GM12892 (cell line): ENCODE results near the gene ZNF503. TPM values are rescaled to one million over a fixed set of nuclear protein-coding genes. Genes with fewer than 3 reads are reported as not detected.
A peak's percentile ranks its signal among the peaks of the same experiment; 100 is the strongest.

Experiments used
- DNase-seq: peaks from one replicate; pipeline ENCODE4 v3.0.0; 2011; ENCODE audit not compliant: insufficient read length
- FAIRE-seq: peaks from 2 replicates; lab custom pipeline; 2011; peaks lifted over from hg19 to GRCh38; lab: Jason Lieb, UNC
- POLR2A ChIP-seq: IDR thresholded peaks from 2 replicates; pipeline ENCODE4 v1.6.1; 2011; ENCODE audit warnings: low read depth, low read length, control low read depth
- POLR2AphosphoS5 ChIP-seq: IDR thresholded peaks from 2 replicates; pipeline ENCODE4 v1.6.1; 2011; ENCODE audit warnings: low read depth, low read length, control low read depth
- TAF1 ChIP-seq: IDR thresholded peaks from 2 replicates; pipeline ENCODE4 v1.6.1; 2011; ENCODE audit warnings: low read depth, mild to moderate bottlenecking, control low read depth, low read length, borderline replicate concordance
- polyA plus RNA-seq: library from polyadenylated mRNA; unstranded; fragments of >200 nt; gene quantifications from one replicate; pipeline ENCODE4 v1.2.1, GENCODE V29; 2012; ENCODE audit warnings: missing spikeins, inconsistent platforms; ENCODE audit not compliant: missing spikeins

ZNF503 gene, protein sequence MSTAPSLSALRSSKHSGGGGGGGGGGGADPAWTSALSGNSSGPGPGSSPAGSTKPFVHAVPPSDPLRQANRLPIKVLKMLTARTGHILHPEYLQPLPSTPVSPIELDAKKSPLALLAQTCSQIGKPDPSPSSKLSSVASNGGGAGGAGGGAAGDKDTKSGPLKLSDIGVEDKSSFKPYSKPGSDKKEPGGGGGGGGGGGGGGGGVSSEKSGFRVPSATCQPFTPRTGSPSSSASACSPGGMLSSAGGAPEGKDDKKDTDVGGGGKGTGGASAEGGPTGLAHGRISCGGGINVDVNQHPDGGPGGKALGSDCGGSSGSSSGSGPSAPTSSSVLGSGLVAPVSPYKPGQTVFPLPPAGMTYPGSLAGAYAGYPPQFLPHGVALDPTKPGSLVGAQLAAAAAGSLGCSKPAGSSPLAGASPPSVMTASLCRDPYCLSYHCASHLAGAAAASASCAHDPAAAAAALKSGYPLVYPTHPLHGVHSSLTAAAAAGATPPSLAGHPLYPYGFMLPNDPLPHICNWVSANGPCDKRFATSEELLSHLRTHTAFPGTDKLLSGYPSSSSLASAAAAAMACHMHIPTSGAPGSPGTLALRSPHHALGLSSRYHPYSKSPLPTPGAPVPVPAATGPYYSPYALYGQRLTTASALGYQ
- not detected for polyA plus RNA-seq

DNA sequence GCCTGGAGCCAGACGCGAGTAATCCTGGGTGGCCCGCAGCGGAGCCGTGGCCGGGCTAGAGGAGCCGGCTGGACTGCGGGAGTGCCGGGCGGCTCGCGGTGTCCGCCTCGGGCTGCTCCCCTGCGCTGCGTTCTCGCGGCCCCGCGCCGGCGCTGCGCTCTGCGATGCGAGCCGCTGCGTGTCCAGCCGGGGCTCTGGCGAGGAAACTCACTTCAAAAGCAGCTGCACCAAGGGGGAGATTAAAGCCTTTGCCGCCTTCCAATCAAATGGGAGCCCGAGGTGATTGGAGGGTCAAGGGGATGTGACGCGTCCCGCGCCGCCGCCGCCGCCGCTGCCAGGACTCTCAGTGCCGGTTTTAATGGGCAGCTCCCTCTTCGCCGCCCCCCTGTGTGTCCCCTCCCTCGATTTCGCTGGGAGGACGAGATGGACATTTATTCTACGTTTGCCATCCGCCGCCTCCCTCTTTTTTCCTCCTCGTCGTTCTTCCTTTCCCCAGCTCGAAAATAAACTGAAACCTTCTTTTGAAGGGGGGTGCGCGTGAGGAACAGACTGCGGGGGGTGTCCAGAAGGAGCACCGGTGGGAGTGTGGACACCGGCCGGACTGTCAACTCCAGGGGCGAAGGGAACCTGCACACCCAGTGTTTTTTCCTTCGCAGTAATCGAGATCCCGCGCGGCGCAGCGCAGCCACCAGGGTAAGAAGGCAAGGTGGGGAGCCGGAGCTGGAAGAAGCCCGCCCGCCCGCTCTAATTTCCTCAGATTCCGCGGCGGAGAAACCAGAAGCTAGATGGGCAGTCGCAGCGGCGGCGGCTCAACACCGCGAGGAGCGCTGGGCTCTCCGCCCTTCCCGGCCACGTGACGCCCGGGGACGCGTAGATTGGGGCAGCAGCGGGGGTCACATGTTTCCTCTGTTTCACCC lies at the start of gene ZNF503:
Gene ZNF503, minus strand, starts transcription at position 196 of the 917 bp plus-strand sequence. CDS start 345 bp downstream, outside the sequence.
- FAIRE-seq (no peak), DNase-seq (peak; percentile 48)

DNA sequence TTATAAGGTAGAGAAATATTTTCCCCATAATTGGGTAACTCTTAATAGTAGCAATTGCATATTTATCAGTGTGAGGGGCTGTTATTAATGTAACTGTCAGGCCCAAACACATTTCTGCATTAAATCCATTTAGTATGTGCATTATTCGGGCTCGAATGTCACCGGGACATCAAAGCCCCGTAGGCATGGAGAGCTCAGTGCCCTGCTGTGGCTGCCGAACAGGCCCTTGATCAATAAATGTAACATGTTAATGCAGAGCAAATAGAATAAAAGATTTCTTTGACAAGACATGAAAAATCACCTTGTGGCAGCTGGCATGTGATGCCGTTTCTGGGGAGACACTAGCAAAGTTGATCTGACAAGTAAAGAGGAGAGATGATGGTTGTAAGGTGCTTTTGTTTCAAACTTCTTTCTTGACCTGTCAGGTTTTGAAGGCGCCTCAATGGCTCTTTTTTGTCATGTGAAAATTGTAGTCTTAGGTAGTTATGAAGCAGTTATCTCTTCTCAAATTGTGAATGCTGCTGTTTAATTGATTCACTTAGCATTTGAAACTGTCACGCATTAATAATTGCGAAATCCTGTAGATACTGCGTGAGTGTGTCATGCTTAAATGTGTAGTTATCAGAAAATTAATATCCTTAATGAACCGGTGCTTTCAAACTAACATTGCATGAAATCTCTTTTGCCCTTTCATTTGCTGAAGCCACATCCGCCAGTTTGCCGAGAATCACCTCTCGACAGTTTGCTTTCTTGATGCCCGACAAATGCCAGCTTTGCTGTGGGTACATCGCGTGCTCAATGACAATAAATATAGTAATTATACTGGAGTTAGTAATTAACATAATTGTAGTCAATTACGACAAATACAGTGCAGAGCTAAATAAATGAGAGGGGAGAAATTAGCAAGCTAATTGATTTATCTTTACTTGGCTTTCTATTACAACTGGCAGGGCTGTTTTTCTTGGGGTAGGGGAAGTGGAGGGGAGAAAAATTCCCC lies 49.4 kb upstream of the ZNF503 start:
- no peak for TF ChIP-seq TAF1
- no peak for TF ChIP-seq POLR2AphosphoS5
- no peak for TF ChIP-seq POLR2A
- DNase-seq = no peak
- FAIRE-seq = no peak

More for the DNA sequence above, at the start of gene ZNF503:
- TF ChIP-seq POLR2AphosphoS5 (no peak), POLR2A (no peak), TAF1 (no peak)

DNA sequence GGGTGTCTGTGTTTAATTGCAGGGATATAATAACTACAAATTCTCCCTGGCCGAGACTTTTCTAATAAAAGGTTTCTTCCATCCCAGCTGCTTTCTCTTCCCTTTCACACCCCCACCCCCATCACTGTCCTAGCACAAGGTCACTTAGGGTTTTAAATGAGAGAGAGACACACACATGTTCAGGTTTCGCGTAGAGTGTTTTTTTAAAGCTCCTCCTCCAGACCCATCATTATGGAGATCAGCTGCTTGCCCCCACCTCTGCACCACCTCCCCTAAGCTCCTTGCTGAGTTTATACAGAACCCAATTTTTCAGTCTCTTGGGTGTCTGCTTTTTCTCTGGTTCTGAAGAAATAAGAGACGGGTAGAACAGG lies 48.5 kb upstream of the ZNF503 start:
- DNase-seq (no peak), FAIRE-seq (no peak)
- TF ChIP-seq POLR2AphosphoS5 (no peak), POLR2A (no peak), TAF1 (no peak)

DNA sequence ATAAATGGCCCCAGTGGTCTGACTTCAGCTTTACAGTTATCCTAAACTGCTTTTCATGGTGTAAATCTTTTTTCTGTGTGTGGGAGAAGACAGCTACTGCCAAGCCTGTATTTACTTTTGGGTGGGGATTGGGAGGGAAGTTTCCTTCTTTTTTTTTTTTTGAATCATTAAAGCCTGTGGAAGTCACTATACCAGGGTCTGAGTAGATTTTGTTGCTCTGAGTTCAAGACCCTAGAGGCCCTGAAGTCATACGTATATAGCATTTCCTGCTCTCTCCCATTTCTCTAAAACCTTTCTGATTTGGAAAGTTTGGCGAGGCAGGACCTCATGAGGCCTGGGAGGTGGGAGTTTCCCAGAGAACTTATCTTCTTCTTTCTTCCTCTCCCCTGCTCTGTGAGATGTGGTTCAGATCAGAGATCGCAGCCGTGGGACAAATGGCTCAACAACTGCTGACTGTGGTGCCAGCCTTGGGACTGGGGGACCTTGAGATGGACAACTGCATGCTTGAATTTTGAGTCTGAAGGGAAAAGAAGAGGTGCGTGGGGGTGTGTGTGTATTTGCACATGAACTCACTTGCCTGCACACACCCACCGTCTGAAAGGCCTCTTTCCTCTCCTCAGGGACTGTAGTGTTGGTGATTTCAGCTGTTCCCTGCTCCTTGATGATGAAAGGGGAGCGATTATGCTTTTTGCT lies 48.0 kb upstream of the ZNF503 start:
- TF ChIP-seq POLR2A (no peak), POLR2AphosphoS5 (no peak), TAF1 (no peak)
- no peak for FAIRE-seq
- DNase-seq = no peak

DNA sequence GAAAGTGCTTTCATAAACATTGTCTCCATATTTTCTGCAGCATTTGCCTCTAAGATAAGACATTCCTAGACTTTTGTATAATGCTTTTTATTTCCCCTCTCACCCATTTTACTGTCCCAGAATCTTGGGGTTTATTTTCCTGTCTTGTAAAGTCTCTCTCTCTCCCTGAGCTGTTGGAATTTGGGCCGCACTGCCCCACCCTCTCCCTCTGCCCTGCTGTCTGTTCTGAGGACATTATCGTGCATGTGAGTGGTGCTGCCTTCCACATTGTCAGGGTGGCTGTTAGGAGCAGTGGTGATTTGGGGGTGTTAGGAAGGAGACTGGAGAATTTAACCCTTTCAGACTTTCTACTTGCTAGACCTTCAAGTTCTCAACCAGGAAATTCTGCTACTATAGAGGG lies 46.6 kb upstream of the ZNF503 start:
- no peak for FAIRE-seq
- DNase-seq = no peak

DNA sequence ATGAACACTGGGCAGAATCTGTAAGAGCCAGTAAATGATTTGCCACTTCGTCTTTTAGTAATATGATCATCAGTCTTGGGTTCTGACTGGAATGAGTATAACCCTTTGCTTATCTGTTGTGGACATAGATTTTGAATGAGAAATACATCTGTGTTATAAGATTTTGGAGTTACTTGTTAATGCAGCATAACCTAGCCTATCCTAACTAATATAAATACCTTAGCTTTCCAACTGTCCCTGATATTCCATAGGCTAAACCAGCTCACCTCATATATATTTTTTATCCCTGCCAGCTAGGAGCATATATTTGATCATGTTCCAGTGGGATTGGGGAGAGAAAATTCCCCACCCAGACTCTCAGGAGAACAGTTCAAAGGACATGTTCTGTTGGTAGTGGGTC lies 44.9 kb upstream of the ZNF503 start:
- no peak for DNase-seq
- FAIRE-seq = no peak
- TF ChIP-seq TAF1 (no peak), POLR2A (no peak), POLR2AphosphoS5 (no peak)

More for the DNA sequence above, 46.6 kb upstream of the ZNF503 start:
- no peak for TF ChIP-seq POLR2AphosphoS5
- no peak for TF ChIP-seq TAF1
- TF ChIP-seq POLR2A = no peak

DNA sequence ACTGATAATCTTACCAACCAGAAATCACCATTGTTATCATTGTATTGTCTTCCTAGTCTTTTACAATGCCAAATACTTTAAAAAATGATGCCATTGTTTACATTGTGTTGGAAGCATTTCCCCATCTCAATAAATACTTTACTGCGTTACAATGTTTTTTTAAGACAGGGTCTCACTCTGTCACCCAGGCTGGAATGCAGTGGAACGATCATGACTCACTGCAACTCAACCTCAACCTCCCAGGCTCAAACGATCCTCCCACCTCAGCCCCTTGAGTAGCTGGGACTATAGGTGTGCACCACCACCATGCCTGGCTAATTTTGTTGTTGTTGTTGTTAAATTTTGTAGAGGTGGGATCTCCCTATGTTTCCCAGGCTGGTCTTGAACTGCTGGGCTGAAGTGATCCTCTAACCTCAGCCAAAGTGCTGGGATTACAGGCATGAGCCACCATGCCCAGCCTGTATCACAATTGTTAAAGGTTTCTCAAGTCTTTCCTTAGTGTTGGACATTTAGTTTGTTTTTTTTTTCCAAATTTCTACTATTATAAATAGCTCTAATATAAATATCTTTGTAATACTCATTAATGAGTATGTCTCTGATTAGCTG lies 43.3 kb upstream of the ZNF503 start:
- FAIRE-seq = no peak
- TF ChIP-seq POLR2A (no peak), POLR2AphosphoS5 (no peak), TAF1 (no peak)
- no peak for DNase-seq

DNA sequence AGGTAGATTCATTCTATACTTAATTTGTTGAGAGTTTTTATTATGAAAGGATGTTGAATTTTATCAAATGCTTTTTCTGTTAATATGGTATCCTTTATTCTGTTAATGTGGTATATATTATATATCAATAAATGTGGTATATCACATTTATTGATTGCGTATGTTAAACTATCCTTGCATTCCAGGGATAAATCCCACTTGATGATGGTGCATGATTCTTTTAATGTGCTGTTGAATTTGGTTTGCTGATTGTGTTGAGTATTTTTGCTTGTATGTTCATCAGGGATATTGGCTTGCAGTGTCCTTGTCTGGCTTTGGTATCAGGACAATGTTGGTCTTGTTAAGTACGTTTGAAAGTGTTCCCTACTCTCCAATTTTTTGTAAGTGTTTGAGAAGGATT lies 41.8 kb upstream of the ZNF503 start:
- no peak for TF ChIP-seq TAF1
- no peak for TF ChIP-seq POLR2AphosphoS5
- no peak for TF ChIP-seq POLR2A
- FAIRE-seq (no peak), DNase-seq (no peak)

DNA sequence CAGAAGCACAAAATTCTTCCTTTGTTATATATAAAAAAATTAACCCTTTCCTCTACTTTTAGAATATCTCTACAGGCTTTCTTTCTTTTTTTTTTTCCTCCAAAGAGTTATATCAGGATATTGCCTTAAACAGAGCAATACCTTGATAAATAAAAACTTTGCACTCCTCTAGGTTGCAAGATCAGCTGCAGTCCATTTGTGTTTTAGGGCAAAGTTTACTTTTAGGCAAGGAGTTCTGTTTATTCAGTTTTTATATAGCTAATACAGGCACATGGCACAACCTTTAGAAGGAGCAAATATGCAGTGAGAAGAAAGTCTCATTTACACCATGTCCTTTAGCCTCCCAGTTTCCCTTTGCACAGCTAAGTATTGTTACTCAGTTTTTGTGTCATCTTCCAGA lies 40.1 kb upstream of the ZNF503 start:
- FAIRE-seq (no peak), DNase-seq (no peak)

DNA sequence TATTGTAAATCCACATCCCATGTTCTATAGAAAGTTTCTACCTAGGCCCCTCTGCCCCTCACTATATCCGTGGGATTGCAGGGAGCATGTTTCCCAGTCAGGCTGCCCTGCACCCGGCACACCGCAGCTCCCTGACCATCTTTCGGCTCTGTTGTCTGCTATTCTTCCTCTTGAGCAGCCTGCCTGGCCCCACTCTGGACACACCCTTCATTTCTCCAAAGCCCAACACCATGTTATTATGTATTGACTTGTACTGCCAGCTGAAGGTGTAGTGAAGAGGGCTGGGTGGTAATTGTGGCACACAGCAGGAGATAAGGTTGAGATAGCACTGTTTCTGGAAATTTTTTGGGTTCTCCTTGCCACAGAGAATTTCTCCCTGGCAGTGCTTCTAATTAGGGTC lies 39.6 kb upstream of the ZNF503 start:
- no peak for TF ChIP-seq TAF1
- no peak for TF ChIP-seq POLR2A
- TF ChIP-seq POLR2AphosphoS5 = no peak
- FAIRE-seq = no peak
- no peak for DNase-seq

More for the DNA sequence above, 40.1 kb upstream of the ZNF503 start:
- TF ChIP-seq POLR2A = no peak
- no peak for TF ChIP-seq POLR2AphosphoS5
- no peak for TF ChIP-seq TAF1
